Endothelial cell of umbilical vein (primary cell): ENCODE measurements around the gene BEAN1.

Experiments
- GATA2 ChIP-seq: IDR thresholded peaks from 2 replicates; pipeline ENCODE4 v1.7.0; 2011; ENCODE audit warnings: low read depth, mild to moderate bottlenecking, moderate library complexity, mixed read lengths, low read length; ENCODE audit not compliant: insufficient read length, insufficient read depth
- JUN ChIP-seq: IDR thresholded peaks from 2 replicates; pipeline ENCODE4 v1.6.1; 2011; ENCODE audit warnings: borderline replicate concordance, low read depth; ENCODE audit not compliant: insufficient read length, insufficient read depth
- POLR2A ChIP-seq: IDR thresholded peaks from 2 replicates; pipeline ENCODE4 v1.6.1; 2012; ENCODE audit warnings: low read depth, mild to moderate bottlenecking, control low read depth, low read length
- POLR2AphosphoS5 ChIP-seq: IDR thresholded peaks from 2 replicates; pipeline ENCODE4 v1.6.1; 2012; ENCODE audit warnings: low read depth, mild to moderate bottlenecking, control low read depth, low read length, moderate library complexity; ENCODE audit not compliant: insufficient read depth
- TF ChIP-seq, protein P1 (sequence below), 2 donors: IDR thresholded peaks; 1 replicate in 1 of 2; 2 replicates in 1 of 2; pipeline ENCODE4 v1.5.1; 2011; ENCODE audit warnings: low read length in 2 of 2, mild to moderate bottlenecking in 2 of 2, moderate library complexity in 2 of 2, control low read depth in 1 of 2, inconsistent platforms in 1 of 2, low read depth in 1 of 2; ENCODE audit not compliant: insufficient read depth in 1 of 2; ENCODE audit errors: extremely low read depth in 1 of 2
- TF ChIP-seq, protein P2 (sequence below): IDR thresholded peaks from 2 replicates; pipeline ENCODE4 v1.6.1; 2011; ENCODE audit not compliant: insufficient read depth, insufficient read length

DNA sequence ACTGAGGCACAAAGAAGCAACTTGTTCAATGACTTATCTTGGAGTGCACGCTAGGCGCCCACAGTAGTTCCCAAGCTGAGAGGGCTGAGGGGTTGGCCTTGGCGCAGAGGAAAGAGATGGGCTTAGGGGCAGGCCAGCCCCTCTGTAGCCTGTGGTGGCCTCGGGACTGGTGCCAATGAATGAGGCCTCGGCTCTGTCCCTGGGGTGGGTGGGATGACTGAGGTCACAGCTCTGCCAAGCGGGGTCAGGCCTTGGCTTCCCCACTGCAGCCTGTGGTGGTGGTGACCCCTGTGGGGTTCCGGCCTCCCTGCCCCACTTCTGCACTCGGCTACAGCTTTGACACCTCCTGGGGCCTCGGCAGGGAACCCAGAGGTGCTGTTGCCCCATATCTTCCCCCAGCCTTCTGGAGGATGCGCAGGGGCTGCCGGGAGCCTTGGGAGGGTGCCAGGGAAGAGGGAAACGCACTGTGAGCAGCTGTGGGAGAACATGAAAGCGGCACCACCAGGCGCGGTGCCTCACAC lies 46.0 kb downstream of the BEAN1 start:
- TF ChIP-seq, protein P1, sequence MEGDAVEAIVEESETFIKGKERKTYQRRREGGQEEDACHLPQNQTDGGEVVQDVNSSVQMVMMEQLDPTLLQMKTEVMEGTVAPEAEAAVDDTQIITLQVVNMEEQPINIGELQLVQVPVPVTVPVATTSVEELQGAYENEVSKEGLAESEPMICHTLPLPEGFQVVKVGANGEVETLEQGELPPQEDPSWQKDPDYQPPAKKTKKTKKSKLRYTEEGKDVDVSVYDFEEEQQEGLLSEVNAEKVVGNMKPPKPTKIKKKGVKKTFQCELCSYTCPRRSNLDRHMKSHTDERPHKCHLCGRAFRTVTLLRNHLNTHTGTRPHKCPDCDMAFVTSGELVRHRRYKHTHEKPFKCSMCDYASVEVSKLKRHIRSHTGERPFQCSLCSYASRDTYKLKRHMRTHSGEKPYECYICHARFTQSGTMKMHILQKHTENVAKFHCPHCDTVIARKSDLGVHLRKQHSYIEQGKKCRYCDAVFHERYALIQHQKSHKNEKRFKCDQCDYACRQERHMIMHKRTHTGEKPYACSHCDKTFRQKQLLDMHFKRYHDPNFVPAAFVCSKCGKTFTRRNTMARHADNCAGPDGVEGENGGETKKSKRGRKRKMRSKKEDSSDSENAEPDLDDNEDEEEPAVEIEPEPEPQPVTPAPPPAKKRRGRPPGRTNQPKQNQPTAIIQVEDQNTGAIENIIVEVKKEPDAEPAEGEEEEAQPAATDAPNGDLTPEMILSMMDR (IDR thresholded peaks at IDR 0.05; ENCODE audit: extremely low read depth in 1 of 2, insufficient read depth in 1 of 2, low read depth in 1 of 2, low read length in 2 of 2) = no peak
- TF ChIP-seq POLR2AphosphoS5 (no peak), POLR2A (no peak), JUN (no peak), GATA2 (no peak)
- TF ChIP-seq, protein P2, sequence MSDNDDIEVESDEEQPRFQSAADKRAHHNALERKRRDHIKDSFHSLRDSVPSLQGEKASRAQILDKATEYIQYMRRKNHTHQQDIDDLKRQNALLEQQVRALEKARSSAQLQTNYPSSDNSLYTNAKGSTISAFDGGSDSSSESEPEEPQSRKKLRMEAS = no peak
